ENCODE data around the gene NAGLU. TPM values are rescaled to one million over a fixed set of nuclear protein-coding genes. Genes with fewer than 3 reads are reported as not detected.

The NAGLU gene
- total RNA-seq, 4 donors from 2014 or later, result 16.4 to 30.1 (median 24.1) TPM

- H3K9me3 ChIP-seq, result no peaks in the 10 kb centered on the region
- intact Hi-C loops (cut with DNase I; ENCODE audit: low total_unique reads) (no loop called here), in situ Hi-C loops (cut with MboI; ENCODE audit: low sequenced_read_pairs in 4 of 4) (no loop called here)
- H3K4me3 ChIP-seq, result no peak overlapping the region
- ATAC-seq (no peak), DNase-seq (no peak)
- peaks cover 0 to 44% of the 10 kb centered on the region in 2 donors for H3K36me3 ChIP-seq
- TF ChIP-seq POLR2A (IDR thresholded peaks at IDR 0.05) (no peak), CTCF (IDR thresholded peaks at IDR 0.05 in 4 of 5, conservative IDR thresholded peaks at IDR 0.05 in 1 of 5) (no peak)
- peak overlapping the region; percentile 91 to 97 (median 94) for H3K27ac ChIP-seq
- peaks cover 32 to 37% of the 10 kb centered on the region in 2 donors for H3K4me1 ChIP-seq
- no peaks in the 10 kb centered on the region for H3K27me3 ChIP-seq
These were observed 29.6 kb downstream of the NAGLU start for GRCh38 chr17:42565523-42566214.

DNA sequence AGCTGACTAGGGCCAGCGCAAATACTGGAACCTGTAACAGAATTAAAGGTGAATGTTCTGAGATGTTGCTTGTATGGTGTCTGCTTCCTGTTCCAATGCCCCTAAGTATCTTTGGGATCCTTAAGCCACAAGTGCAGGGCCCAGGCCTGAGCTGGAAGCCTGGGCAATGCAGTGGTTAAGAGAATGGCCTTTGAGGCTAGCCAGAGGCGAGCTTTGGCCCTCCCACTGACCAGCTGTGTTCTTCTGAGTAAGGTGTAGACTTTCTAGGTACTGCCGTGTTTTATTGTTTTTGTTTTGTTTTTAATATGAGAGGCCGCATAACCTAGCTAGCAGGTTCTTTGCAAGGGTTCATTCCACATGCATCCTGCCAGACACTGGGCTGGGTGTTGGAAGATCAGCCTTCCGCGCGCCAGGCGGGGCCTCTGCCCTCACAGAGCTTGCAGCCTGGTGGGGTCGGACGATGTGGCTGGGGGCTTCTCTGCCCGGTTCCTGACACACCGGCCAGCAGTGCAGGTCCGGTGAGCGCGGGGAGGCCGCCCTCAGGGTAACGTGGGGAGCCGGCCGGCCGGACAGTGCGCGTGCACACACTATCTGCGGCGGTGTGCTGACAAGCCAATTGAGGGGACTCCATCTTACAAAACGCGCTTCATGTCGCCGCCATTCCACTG is 30.3 kb downstream of the NAGLU start:
- Histone ChIP-seq H3K4me3 (peak overlapping the region; percentile 84 to 92 (median 86)), H3K36me3 (peaks cover 0 to 51% of the 10 kb centered on the region in 2 donors), H3K4me1 (peaks cover 30 to 37% of the 10 kb centered on the region in 2 donors), H3K27ac (peak overlapping the region; percentile 91 to 97 (median 94)), H3K9me3 (no peaks in the 10 kb centered on the region), H3K27me3 (no peaks in the 10 kb centered on the region)
- in situ Hi-C loops (cut with MboI; ENCODE audit: low sequenced_read_pairs in 4 of 4) (no loop called here), intact Hi-C loops (cut with DNase I; ENCODE audit: low total_unique reads) (no loop called here)
- ATAC-seq (no peak), DNase-seq (no peak)
- TF ChIP-seq CTCF (IDR thresholded peaks at IDR 0.05 in 4 of 5, conservative IDR thresholded peaks at IDR 0.05 in 1 of 5), result no peak
- no peak for TF ChIP-seq POLR2A (IDR thresholded peaks at IDR 0.05)

DNA sequence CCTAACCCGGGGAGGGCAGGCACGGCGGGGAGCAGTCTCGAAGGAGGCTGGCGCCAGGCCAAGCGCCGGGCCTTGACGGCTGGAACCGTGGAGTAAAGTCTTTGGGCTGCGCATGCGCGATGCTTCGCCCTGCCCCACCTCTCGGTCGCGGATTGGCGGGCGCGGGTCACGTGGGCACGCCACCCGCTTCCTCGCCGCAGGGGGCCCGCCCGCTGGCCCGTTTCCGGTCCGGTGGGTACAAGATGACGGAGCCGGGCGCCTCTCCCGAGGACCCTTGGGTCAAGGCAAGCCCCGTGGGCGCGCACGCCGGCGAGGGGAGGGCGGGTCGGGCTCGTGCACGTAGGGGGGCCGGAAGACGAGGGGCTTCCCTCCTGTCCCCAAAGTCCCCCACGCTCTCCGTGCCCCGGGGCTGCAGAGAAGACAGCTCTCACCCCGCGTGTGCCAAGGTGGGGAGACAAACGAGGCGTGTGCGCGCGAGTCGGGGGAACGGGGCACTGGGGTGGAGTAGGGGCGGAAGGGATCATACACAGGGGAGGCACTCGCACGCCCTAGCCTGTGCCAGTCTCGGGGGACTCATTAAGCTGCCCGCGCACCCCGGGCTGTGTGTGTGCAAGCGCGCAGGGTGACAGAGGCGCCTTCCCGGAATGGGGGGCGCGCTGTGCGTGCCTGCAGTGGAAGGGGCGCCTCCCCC is 31.0 kb downstream of the NAGLU start, which contains the start of gene MLX:
Gene MLX, plus strand, starts transcription at position 218 of the 691 bp plus-strand sequence. Its CDS starts 25 bp downstream, at position 243.
- TF ChIP-seq POLR2A (IDR thresholded peaks at IDR 0.05), result peak; percentile 34 to 71
- TF ChIP-seq CTCF (IDR thresholded peaks at IDR 0.05 in 4 of 5, conservative IDR thresholded peaks at IDR 0.05 in 1 of 5), result no peak
- ATAC-seq, result peak; percentile 77 to 79
- in situ Hi-C loops (cut with MboI; ENCODE audit: low sequenced_read_pairs in 4 of 4), result no loop called here
- Histone ChIP-seq H3K27me3 (no peaks in the 10 kb centered on the region), H3K4me3 (peak within 1 kb of the TSS; percentile 84 to 92 (median 86)), H3K27ac (peak within 1 kb of the TSS; percentile 91 to 97 (median 94)), H3K9me3 (no peaks in the 10 kb centered on the region), H3K4me1 (peaks cover 27 to 37% of the 10 kb centered on the region in 2 donors), H3K36me3 (peaks cover 0 to 58% of the 10 kb centered on the region in 2 donors)
- intact Hi-C loops (cut with DNase I; ENCODE audit: low total_unique reads), result loop anchor here (1.0 kb wide), 1 partner anchor 10 kb away; the partner anchor contains the start of gene PSMC3IP
- peak; percentile 91 to 94 for DNase-seq

DNA sequence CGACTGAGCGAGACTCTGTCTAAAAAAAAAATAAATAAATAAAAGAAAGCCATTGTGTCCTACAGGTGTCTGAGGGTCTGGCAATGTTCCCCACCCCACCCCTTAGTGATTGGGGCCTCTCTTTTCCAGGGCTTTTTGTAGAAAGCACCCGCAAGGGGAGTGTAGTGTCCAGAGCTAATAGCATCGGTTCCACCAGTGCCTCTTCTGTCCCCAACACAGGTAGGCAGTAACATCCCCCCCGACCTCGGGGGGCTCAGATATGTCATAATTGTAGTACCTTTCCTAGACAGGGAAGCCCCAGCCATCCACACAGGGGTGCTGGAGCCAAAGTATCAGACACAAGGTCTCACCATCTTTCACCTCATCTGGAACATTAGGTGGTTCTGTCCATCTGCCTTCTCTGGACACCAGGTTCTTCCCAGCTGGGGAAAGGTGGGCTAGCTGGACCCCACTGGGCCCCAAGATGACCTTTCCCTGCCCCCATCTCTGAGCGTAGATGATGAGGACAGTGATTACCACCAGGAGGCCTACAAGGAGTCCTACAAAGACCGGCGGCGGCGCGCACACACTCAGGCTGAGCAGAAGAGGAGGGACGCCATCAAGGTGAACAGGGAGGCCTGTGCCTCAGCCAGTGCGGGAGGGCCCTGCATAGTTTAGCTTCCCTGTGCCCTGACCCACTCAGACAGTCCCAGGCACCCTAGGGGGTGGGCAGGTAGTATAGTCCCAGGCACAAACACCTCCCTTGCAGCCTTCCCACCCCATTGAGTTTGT is 32.5 kb downstream of the NAGLU start:
- Histone ChIP-seq H3K27me3 (no peaks in the 10 kb centered on the region), H3K4me3 (no peak overlapping the region), H3K4me1 (peaks cover 18 to 28% of the 10 kb centered on the region in 2 donors), H3K36me3 (peaks cover 2 to 73% of the 10 kb centered on the region in 2 donors), H3K9me3 (no peaks in the 10 kb centered on the region), H3K27ac (peak overlapping the region; percentile 91 to 97 (median 94))
- ATAC-seq, result no peak
- DNase-seq, result no peak
- in situ Hi-C loops (cut with MboI; ENCODE audit: low sequenced_read_pairs in 4 of 4) (no loop called here), intact Hi-C loops (cut with DNase I; ENCODE audit: low total_unique reads) (no loop called here)
- no peak for TF ChIP-seq CTCF (IDR thresholded peaks at IDR 0.05 in 4 of 5, conservative IDR thresholded peaks at IDR 0.05 in 1 of 5)
- TF ChIP-seq POLR2A (IDR thresholded peaks at IDR 0.05), result no peak
